AML-193 (cell line): Measurements from ENCODE around the gene C5orf22.
"Not testable (repeated sequence)": the region's sequence is repeated elsewhere in the genome, so short reads cannot be mapped to it uniquely, and the experiment has no call there.

Source experiments
- DNase-seq, 2 experiments: peaks; one replicate each; lab custom pipeline; 2025; lab: John Stamatoyannopoulos, UW

C5orf22 gene

DNA sequence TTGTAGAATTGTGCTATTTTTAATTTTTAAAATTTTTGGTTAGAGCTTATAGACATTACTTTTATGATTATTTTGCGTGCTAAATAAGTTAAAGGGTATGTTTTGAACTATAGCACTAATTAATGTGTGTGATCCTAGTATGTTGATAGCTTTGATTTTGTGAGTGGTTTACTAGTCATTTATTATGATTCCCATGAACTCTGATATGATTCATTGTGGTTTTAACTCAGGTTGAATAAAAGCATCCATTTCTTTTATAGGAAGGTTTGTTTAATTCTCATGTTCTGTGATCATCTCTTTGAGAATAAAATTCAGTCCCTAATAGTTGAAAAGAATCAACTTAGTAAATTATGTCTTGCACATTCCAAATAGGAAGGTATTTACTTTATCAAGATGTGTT lies 22.5 kb downstream of the C5orf22 start:
- no peak for DNase-seq

GRCh38 chr5:31556461-31556860 lies 24.4 kb downstream of the C5orf22 start:
- DNase-seq = no peak

- no peak for DNase-seq
These were observed 27.8 kb downstream of the C5orf22 start for GRCh38 chr5:31559942-31560341.

- no peak for DNase-seq
These were observed 29.8 kb downstream of the C5orf22 start for GRCh38 chr5:31561946-31562345.

GRCh38 chr5:31563216-31563615 lies 31.1 kb downstream of the C5orf22 start:
- no peak for DNase-seq

- peak; percentile 33 to 37 for DNase-seq
These were observed 34.3 kb downstream of the C5orf22 start for GRCh38 chr5:31566362-31566761.

DNA sequence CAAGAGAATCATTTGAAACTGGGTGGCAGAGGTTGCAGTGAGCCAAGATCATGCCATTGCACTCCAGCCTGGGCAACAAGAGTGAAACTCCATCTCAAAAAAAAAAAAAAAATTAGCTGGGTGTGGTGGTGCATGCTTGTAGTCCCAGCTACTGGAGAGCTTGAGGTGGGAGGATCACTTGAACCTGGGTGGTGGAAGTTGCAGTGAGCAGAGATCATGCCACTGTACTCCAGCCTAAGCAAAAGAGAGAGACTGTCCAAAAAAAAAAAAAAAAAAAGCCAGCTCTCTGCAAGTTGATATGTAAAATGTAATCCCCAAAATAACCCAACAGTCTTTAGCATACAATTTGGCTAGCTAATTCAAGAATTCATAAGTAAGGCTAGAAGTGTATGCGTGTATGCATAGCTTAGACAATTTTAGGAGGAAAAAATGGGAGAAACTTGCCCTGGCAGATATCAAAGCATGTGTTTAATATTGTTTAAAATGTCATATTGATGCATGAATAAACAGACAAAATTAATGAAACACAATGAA lies 36.3 kb downstream of the C5orf22 start:
- no peak for DNase-seq

- no peak for DNase-seq
These were observed 37.0 kb downstream of the C5orf22 start for GRCh38 chr5:31569068-31569467.

DNA sequence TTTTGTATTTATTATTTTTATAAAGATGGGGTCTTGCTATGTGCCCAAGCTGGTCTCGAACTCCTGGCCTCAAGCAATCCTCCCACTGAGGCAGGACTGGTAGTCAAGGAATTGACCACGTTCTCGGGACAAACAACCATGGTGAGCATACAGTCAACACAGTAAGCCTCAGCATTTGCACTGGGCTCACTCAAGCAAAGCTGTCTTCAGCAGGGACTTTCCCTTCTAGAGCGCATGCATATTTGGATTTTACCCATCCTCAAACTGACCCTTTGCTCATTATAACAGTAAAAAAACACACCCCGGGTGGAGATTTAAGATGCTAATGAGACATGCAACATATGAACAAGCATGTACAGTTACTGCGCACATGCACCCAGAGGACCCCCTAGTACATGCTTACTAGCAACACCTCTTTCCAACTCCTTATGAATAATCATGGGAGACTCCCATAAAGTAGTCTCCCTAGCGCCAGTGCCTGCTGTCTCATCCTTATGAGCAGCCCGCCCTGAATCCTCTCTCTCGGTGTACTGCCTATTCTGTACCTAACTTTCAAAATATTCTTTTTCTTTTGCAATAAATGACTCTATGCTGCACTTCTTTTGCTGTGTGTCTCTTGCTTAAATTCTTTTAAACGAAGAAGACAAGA lies 41.5 kb downstream of the C5orf22 start:
- DNase-seq = no peak

DNA sequence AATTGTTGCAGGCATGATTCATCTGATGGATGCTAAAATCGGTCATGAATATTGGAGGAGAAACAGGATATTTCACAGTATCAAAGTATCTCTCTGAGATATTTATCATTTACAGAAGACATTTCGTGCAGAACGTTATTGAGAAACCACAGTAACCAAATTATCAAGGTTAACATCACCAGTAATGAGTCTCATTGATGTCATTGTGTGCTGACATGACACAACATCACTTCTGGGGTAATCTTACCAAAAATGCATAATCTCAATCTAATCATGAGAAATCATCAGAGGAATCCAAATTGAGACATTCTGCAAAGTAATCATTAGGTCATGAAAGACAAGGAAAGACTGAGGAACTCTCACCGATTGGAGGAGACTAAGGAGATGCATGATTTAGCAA lies 42.7 kb downstream of the C5orf22 start:
- DNase-seq = no peak

DNA sequence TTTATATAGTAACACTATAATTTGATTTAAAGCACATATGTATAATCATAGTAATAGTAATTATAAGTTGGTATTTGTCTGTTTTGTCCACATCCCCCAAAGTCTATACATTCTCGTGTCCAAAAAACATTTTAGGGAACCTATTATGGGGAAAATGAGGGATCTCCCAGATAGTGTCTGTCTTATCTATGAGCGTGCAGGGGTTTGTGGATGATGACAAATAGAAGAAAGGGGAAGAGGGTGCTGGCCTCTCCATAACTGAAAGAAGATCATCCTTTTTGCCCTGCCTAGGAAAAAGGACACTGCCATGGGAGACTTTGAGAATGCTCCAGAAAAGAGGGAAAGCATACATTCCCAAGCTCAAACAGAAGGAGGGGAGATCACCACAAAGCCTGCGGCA lies 45.3 kb downstream of the C5orf22 start:
- DNase-seq = no peak

DNA sequence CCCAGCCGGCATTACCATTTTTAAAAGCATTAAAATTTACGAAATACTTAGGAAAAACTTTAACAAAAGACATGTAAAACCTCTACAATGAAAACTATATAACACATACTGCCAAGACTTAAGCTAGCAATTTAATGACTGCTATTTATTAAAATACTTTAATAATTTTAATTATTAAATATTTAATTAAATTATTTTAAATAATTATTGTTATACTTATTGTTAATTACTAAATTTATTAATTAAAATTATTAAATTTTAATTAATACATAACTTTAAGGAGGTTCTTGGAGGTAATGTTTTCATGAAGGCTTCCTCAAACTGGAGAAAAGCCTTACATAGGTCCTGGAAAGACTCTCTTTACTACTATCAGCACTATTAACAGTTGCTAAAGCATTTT lies 47.5 kb downstream of the C5orf22 start:
- DNase-seq = no peak

DNA sequence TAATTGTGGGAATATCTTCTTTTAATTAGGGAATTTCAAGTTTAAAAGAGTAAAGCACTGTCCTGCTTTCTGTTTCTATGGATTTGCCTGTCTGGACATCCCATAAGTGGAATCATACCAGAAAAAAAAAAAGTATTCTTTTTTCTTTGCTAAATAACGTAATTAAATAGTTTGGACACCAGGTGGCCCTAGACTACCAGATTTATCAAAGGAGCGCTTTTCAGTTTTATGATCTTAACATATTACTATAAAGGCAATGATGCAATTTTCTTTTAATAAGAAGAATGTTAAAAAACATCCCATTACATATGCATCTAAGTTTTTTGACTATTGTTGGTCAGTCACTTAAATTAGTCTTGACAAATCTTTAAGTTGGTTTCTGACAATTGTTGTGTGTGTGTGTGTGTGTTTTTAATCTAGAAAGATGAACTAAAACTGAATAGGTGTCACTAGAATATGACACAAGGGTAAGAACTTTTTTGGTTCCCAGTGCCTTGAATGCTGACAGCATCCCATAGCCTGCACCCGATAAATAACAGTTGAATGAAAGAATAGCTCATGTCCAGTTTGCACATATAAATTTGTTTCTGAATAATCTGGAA lies 49.5 kb downstream of the C5orf22 start:
- DNase-seq = peak; percentile 18 to 55

- no peak for DNase-seq
These were observed 51.0 kb downstream of the C5orf22 start for GRCh38 chr5:31583129-31583528.

GRCh38 chr5:31585166-31585894 lies 53.2 kb downstream of the C5orf22 start:
- DNase-seq = peak; percentile 18 to 54

- DNase-seq = no peak
These were observed 53.8 kb downstream of the C5orf22 start for GRCh38 chr5:31585895-31586270.

DNA sequence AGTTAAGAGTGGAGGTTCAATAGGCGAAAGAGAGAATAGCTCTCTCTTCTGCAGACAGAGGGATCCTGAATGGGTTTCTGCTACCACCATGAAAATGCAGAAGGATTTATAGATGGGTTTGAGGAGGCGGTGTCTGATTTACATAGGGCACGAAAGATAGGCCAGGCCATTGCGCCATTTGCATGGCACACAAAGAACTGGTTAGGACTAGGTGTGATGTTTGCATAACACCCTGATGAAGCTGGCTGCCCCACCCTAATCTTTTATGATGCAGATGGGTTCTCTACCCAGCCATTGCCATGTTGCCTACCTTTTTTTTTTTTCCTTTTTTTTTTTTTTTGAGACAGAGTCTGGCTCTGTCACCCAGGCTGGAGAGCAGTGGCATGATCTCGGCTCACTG lies 55.4 kb downstream of the C5orf22 start:
- no peak for DNase-seq

- no peak for DNase-seq
These were observed 61.6 kb downstream of the C5orf22 start for GRCh38 chr5:31593665-31594064.

DNA sequence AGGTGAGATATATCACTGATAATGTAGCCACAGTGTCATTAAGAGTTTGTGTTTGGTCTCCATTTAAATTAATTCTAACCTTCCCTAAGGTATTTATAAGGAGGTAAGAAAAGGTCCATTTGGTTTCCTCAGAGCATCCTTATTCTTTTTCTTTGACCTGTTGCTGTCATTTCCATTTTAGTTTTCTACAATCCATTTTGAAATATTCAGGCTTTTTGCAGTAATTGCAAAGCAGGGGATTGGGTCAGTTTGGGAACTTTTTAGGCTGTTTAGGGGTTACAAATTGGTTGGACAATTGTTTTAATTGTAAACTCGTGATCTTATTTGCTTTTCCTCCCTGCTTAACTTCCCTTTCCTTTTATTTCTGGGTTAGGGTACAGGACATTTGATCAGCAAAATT lies 64.3 kb downstream of the C5orf22 start:
- DNase-seq = no peak

DNA sequence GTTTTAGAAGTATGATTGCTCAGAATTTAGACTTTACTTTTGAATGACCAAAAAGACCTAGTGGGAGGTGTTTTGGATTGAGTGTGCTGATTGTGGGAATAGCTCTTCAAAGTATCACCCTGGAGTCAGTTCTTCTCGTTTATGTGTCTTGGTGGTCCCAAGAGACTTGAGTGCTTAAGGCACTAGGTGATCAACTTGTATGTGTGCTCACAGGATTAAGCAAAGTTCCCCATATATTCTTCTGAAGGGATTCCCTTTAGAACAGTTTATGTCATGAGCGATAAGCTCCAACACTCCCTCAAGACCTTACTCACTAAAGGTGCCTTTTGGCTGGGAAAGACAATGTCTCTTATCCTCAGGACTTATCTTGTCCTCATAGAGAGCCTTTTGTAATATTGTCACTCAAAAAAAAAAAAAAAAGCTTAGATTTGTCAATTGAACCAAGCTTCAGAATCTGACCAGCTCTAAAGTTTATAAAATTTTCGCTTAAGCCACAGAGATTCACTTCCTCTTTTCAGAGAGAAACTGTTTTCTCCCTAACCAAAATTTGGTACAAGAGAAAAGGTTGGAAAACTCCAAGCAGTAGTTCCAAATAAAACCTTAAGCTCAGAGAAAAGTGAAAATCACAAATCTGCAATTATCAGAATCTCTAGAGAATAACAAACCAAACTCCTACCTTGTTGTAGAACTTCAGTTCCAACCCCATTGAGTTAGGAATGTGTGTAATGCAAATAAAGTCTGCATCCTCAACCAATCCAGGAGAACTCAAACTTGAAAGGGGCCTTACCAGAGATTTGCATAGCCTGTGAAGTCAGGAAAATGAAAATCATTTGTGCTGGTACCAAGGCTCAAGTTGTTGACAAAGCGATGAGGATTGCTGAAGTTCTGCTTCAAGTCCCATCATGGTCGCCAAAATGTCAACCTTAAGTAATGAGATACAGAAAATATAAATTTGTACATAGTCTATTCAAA lies 66.8 kb downstream of the C5orf22 start:
- DNase-seq = no peak

GRCh38 chr5:31602305-31602704 lies 70.2 kb downstream of the C5orf22 start:
- DNase-seq = not testable (repeated sequence)

DNA sequence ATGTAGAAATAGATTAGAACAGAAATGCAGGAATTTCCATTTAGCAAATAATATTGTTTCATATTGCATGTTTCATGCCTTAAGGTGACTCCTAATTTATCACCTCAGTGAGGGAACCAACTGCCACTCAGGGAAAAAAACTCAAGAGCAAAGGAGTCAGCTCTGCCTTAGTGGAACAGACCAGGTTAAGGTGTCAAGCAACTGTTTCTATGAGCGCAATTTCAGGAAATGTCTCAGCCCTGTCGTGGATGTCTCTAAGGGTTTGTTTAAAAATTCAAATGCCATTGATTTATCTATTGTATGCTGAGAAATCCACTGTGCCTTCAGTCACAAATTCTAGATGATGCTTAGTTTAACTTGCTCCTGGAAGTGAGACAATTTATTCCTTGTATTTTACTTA lies 72.1 kb downstream of the C5orf22 start:
- no peak for DNase-seq
